ENCODE measurements around the gene PDE11A.
"Not testable (repeated sequence)": the region's sequence is repeated elsewhere in the genome, so short reads cannot be mapped to it uniquely, and the experiment has no call there.

Gene PDE11A

GRCh38 chr2:177882501-177882900, 190.1 kb downstream of the PDE11A start:
- DNase-seq (ENCODE audit: low read depth) = no peak

GRCh38 chr2:177881921-177882320, 190.7 kb downstream of the PDE11A start:
- no peak for DNase-seq (ENCODE audit: low read depth)

- no peak for DNase-seq (ENCODE audit: low read depth)
Measured at GRCh38 chr2:177881008-177881747, 191.4 kb downstream of the PDE11A start.

- DNase-seq (ENCODE audit: low read depth) = no peak
Measured at GRCh38 chr2:177880285-177880684, 192.3 kb downstream of the PDE11A start.

- no peak for DNase-seq (ENCODE audit: low read depth)
Measured at GRCh38 chr2:177876950-177877349, 195.6 kb downstream of the PDE11A start.

GRCh38 chr2:177874686-177875085, 197.9 kb downstream of the PDE11A start:
- no peak for DNase-seq (ENCODE audit: low read depth)

GRCh38 chr2:177873915-177874314, 198.7 kb downstream of the PDE11A start:
- no peak for DNase-seq (ENCODE audit: low read depth)

- no peak for DNase-seq (ENCODE audit: low read depth)
Measured at GRCh38 chr2:177872286-177872685, 200.3 kb downstream of the PDE11A start.

GRCh38 chr2:177869912-177870311, 202.7 kb downstream of the PDE11A start:
- DNase-seq (ENCODE audit: low read depth) = no peak

GRCh38 chr2:177869209-177869608, 203.4 kb downstream of the PDE11A start:
- no peak for DNase-seq (ENCODE audit: low read depth)

- DNase-seq (ENCODE audit: low read depth) = no peak
Measured at GRCh38 chr2:177868806-177869205, 203.8 kb downstream of the PDE11A start.

- no peak for DNase-seq (ENCODE audit: low read depth)
Measured at GRCh38 chr2:177857538-177857937, 215.0 kb downstream of the PDE11A start.

GRCh38 chr2:177852389-177852788, 220.2 kb downstream of the PDE11A start:
- no peak for DNase-seq (ENCODE audit: low read depth)

GRCh38 chr2:177843188-177843587, 229.4 kb downstream of the PDE11A start:
- no peak for DNase-seq (ENCODE audit: low read depth)

- DNase-seq (ENCODE audit: low read depth) = no peak
Measured at GRCh38 chr2:177842243-177842642, 230.3 kb downstream of the PDE11A start.

GRCh38 chr2:177835418-177836204, 237.0 kb downstream of the PDE11A start:
- not testable (repeated sequence) for DNase-seq (ENCODE audit: low read depth)

- DNase-seq (ENCODE audit: low read depth) = no peak
Measured at GRCh38 chr2:177832611-177833433, 239.8 kb downstream of the PDE11A start.

- no peak for DNase-seq (ENCODE audit: low read depth)
Measured at GRCh38 chr2:177830881-177831386, 241.6 kb downstream of the PDE11A start.

GRCh38 chr2:177828557-177828956, 244.0 kb downstream of the PDE11A start:
- DNase-seq (ENCODE audit: low read depth) = no peak

GRCh38 chr2:177826897-177827296, 245.7 kb downstream of the PDE11A start:
- no peak for DNase-seq (ENCODE audit: low read depth)

GRCh38 chr2:177822941-177823340, 249.6 kb downstream of the PDE11A start:
- DNase-seq (ENCODE audit: low read depth) = no peak

GRCh38 chr2:177818412-177818811, 254.2 kb downstream of the PDE11A start:
- DNase-seq (ENCODE audit: low read depth) = no peak
